NCI-H2029 treated with DMSO at 0.1 percent for 48 hours (cell line): ENCODE measurements around the gene TEX54.
"Not testable (repeated sequence)": the region's sequence is repeated elsewhere in the genome, so short reads cannot be mapped to it uniquely, and the experiment has no call there.

Experiments
- DNase-seq: peaks from one replicate; lab custom pipeline; 2025; lab: John Stamatoyannopoulos, UW

TEX54 gene

DNA sequence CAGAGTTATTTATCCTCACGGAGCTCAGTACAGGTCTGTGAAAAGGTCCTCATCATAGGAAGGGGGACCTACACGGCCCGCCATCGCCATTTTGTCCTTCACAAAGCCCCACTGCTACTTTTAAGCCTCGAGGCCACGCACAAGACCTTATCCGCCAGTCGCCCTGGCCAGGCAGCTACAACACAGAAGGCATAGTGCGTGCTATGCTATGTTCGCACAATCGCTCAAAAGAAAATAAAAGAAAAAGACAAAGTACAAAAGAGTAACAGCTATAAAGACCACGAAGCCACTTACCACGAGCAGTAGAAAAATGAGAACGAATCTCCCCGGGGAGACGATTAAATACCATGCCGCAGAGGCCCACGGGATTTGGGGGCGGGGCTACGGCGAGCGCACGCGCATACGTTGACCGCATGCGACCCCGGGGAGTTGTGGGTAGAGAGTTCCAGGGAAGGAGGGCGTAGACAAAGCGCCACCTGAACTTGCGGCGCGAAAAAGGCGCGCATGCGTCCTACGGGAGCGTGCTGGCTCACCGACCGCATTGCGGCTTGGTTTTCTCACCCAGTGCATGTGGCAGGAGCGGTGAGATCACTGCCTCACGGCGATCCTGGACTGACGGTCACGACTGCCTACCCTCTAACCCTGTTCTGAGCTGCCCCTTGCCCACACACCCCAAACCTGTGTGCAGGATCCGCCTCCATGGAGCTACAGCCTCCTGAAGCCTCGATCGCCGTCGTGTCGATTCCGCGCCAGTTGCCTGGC, 23.1 kb upstream of the TEX54 start:
- DNase-seq, result peak; percentile 92

DNA sequence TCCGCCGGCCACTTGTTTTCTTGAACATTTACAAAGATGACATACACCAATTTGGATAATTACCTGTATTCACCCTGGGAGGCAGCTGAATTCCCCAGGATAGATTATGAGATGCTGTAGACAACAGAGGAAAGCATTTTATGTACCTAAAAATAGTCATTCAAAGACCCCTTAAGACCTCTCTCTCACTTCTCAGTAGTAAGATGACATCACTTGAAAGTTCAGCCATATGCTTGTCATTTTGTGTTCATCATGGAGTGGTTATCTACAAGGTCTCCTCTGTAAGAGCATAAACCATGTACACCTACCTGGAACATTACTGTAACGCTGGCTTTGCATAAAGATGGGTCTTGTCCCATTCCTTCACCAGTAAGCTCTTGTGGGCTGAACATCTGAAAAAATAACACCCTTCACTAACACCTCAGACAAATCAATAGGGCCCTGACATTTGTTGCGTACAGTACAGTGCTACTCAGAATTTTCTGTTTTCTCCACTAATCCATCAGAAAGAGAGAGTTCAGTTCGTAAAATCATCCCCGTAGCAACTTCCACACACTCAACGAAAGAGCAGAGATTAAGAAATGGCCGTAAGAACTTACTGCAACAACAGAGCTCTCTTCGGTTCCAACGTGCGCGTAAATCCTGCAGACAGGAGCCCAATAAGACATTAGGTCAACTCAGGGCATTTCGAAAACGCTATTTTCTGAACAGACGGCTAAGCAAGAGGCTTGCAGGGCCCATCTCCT, 22.4 kb upstream of the TEX54 start:
- DNase-seq, result no peak

DNA sequence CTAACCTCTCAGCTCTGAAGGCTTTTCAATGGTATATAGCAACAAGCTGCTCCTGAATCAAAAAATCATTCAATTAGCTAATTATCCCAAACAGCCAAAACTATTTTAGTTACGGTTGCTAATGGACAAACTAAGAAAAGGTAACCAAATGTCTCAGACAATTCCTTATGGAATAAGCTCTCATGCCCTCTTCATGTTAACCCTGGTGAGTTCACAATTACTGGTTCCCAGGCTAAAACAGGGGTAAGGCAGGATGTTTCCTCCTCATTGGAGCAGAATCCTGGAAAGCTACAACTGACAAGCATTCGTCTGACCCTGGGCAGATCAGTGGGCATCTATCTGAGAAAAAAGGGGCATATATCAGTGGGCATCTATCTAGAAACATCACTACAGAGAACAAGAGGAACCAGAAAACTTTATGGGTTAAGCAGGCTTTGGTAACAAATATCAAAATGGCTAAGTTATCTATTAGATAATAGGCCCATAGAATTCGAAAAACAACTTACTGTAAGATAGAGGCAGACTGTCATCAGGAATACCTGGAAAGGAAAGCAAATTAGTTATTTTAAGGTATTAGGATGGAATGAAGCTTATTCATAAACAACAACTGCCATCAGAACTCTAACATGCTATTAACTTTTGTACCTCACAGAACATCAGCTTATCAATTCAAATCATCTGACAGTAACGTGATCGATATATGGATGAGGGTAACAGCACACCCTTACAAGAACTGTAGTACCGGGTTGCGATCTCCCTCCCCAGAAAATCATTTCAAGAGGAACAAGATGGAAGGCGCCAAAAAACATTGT, 21.6 kb upstream of the TEX54 start:
- DNase-seq, result no peak

GRCh38 chr11:62853279-62853965, 20.8 kb upstream of the TEX54 start:
- DNase-seq, result no peak

DNA sequence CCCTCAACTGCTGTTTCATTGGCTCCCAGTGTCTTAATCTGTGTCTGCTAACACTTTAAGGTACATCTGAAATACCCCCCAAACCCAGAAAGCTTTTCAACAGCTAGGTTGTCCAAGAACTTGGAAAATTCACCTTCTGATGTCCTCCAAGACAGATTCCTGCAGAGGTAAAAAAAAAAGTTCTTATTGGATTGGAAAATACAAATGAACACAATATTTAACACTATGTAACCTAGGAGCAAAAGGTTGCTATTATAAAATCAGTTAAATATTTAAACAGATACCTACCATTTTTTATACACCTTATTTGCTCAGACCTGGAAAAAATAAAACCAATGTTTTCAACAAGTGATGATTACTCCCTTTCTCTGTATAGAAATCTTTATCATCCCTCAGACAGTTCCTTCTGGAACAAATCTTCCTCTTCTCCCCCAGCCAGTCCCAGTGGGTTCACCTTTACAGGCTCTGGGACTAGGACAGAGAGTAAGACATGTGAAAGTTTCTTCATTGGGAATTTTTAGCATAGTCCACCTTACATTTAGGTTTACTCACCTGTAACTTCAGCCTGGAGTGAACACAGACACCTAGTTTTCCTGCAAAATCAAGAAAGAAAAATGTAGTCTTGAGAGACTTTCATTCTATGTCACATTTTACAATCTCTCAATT, 20.0 kb upstream of the TEX54 start:
- no peak for DNase-seq

GRCh38 chr11:62851807-62852522, 19.3 kb upstream of the TEX54 start:
- DNase-seq, result no peak

DNA sequence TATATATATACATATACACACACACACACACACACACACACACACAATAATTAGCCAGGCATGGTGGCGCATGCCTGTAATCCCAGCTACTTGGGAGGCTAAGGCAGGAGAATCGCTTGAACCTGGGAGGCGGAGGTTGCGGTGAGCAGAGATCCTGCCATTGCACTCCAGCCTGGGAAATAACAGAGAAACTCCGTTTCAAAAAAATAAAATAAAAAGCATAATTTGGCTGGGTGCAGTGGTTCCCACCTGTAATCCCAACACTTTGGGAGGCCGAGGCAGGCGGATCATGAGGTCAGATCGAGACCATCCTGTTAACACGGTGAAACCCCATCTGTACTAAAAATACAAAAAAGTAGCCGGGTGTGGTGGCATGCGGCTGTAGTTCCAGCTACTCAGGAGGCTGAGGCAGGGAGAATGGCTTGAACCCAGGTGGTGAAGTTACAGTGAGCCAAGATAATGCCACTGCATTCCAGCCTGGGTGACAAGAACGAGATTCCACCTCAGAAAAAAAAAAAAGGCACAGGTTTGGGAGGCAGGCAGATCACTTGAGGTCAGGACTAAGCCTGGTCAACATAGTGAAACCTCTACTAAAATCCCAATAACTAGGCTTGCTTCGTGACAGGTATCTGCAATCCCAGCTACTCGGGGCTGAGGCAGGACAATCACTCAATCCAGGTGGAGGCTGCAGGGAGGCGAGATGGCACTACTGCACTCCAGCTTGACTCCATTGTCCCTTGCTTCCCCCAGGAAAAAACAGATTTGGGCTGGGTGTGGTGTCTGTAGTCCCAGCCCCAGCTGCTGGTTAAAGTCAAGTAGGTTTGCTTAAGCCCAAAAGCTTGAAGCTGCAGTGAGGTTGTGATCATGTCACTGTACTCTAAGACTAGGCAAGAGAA, 18.5 kb upstream of the TEX54 start:
- DNase-seq, result no peak

GRCh38 chr11:62847767-62848314, 15.2 kb upstream of the TEX54 start:
- no peak for DNase-seq

DNA sequence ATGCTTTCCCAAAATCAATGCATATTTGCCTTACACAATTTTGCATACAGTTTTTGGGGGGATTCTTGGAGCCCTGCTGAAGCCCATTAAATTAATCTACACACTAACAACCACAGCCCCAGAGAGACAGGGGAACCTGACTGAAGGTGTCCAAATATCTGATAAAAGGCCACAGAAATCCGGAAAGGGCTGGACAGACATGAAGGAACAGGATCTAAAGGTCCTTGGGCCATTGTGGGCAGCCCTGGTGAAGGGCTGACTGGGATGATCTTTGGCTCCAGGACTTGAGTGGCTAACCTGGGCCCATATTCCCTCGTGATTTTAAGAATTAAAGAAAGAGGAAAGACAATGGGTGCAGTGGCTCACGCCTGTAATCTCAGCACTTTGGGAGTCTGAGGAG, 13.5 kb upstream of the TEX54 start:
- no peak for DNase-seq

GRCh38 chr11:62844154-62844553, 11.5 kb upstream of the TEX54 start:
- no peak for DNase-seq

DNA sequence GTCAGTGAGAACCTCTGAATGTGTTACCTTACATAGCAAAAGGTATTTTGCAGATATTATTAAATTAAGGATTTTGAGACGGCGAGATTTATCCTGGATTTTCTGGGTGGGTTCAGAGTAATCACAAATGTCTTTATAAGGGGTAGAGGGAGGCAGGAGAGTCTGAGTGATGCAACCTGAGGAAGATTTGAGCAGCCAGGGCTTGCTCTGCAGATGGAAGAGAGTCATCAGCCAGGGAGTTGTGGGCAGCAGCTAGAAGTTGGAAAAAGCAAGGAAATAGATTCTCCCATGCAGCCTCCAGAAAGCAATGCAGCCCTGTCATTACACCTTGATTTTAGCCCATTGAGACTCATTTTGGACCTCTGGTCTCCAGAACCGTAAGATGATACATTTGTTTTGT, 10.8 kb upstream of the TEX54 start:
- no peak for DNase-seq

DNA sequence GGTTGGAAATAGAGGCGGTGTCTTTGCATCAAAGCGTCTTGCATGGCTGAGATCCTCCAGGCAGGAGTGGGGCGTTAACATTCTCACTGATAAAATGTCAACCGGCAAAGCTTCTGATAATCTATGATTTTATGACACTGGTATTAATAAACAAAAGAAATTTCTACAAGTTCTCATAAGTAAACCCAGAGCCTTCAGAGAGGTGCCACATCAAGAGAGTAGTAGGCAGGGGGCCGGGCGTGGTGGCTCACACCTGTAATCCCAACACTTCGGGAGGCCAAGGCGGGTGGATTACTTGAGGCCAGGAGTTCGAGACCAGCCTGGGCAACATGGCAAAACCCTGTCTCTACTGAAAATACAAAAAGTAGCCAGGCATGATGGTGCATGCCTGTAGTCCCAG, 10.2 kb upstream of the TEX54 start:
- DNase-seq, result not testable (repeated sequence)

DNA sequence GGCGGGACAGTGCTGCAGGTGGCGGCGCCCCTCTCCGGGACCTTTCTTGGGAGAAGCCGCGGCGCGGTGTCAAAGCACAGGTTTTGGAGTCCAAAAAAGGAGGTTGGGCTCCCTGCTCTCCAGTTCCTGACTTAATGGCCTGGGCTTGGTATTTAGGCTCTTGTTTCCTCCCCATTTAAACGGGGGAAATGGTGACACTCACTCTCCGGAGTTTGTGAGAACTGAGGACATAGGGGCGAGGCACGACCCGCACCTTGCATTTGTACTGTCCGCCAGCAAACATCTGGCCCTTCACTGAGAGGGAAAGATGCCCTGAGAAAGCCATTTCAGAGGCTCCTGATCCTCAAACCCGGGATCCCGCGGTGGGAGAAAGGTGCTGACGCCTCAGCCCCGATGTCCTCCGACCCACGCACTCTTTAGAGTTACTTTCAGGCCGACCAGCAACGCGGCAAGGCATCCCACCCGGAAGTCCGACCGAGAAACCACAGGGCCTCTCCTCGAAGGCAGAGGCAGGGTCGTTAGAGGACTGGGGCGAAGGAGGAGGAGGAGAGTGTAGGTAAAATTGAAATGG, 9.6 kb upstream of the TEX54 start:
- no peak for DNase-seq

DNA sequence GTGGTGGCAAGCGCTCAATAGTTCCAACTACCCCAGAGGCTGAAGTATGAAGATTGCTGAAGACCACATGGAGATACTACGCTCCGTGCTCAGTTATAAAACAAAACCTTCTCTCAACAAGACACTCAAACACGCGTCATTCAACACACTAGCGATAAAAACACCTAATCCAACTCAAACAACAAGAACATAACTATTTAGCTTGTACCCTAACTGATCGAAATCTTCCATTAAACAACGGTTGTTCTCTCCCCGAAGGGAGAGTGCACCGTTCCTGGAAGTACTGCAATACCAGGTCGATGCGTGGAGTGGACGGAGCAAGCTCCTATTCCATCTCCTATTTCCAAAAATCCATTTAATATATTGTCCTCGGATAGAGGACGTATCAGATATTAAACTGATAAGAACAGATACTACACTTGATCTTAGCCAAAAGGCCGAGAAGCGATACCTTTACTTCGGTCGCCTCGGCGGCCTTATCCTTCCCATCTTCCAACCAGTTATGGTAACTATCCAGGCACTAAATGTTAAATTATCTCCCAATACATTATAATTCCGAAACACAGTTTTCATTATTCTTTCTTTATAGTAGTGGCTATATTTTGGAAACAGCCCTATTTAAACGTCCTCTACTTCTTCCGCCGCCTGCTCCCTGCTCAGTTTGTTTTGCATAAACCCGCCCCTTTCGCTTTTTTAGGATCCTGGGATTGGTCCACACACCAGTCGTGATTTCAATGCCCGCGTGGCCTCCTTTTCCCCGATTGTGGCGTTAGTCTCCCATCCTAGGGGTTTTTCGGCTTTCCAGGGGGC, 8.9 kb upstream of the TEX54 start:
- peak; percentile 96 for DNase-seq

GRCh38 chr11:62840721-62841360, 8.2 kb upstream of the TEX54 start:
- DNase-seq, result peak; percentile 65

- DNase-seq, result peak; percentile 78
Measured at GRCh38 chr11:62839050-62839945, 6.7 kb upstream of the TEX54 start, which contains the start of gene WDR74. Gene WDR74 (minus strand): TSS chr11:62839590. CDS start chr11:62839570, 20 bp downstream.

DNA sequence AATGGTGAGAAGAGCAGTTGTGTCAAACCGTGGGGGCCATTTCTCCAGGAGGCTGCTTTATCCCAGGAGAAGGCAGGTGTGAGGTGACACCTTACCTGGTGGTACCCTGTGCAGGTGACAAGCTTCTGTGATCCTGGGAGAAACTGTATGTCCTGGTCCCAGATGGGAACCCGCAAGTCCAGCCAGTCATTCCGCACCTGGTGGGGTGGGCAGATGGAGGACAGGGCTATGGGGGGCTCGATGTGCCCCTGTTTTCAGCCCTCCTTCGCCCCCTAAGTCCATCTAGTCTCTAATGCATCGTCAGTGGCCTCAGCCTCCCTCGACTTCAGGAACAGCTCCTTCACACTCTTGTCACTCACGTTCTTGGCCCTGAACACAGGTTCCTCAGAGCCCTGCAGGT, 2.7 kb upstream of the TEX54 start:
- no peak for DNase-seq
